Parathyroid adenoma (tissue), 2 donors: ENCODE data around the gene ENOX1.

Experiments
- H2AFZ ChIP-seq: fragments of 300-600 bp; sonication (generic); one replicate; pipeline ENCODE4 v1.7.0; 2017; ENCODE audit warnings: antibody characterized with exemption, mild to moderate bottlenecking
- H3K27ac ChIP-seq: fragments of 300-600 bp; sonication (generic); one replicate; pipeline ENCODE4 v1.7.0; 2017
- H3K27me3 ChIP-seq: fragments of 300-600 bp; sonication (generic); one replicate; pipeline ENCODE4 v1.7.0; 2017; ENCODE audit warnings: low read length; ENCODE audit not compliant: control insufficient read depth, insufficient read depth
- H3K36me3 ChIP-seq: fragments of 300-600 bp; sonication (generic); one replicate; pipeline ENCODE4 v1.7.0; 2017; ENCODE audit warnings: low read length; ENCODE audit not compliant: control insufficient read depth, insufficient read depth
- H3K4me1 ChIP-seq: fragments of 300-600 bp; sonication (generic); one replicate; pipeline ENCODE4 v1.7.0; 2017; ENCODE audit warnings: control low read depth
- H3K4me2 ChIP-seq: fragments of 300-600 bp; sonication (generic); one replicate; pipeline ENCODE4 v1.7.0; 2017; ENCODE audit warnings: low read length
- H3K4me3 ChIP-seq: fragments of 300-600 bp; sonication (generic); one replicate; pipeline ENCODE4 v1.7.0; 2017; ENCODE audit warnings: low read depth, low read length
- H3K79me2 ChIP-seq: fragments of 300-600 bp; sonication (generic); one replicate; pipeline ENCODE4 v1.7.0; 2017; ENCODE audit warnings: control low read depth
- H3K9ac ChIP-seq: fragments of 300-600 bp; sonication (generic); one replicate; pipeline ENCODE4 v1.7.0; 2017; ENCODE audit warnings: mild to moderate bottlenecking
- H3K9me3 ChIP-seq: fragments of 300-600 bp; sonication (generic); one replicate; pipeline ENCODE4 v1.7.0; 2017; ENCODE audit warnings: low read length; ENCODE audit not compliant: control insufficient read depth
- CTCF ChIP-seq: fragments of 300-600 bp; sonication (generic); IDR thresholded peaks from one replicate; pipeline ENCODE4 v1.7.0; 2017; ENCODE audit warnings: antibody characterized with exemption, mild to moderate bottlenecking
- donor health status: primary hyperparathyroidism.

Gene ENOX1

GRCh38 chr13:43303033-43303729, 483.6 kb downstream of the ENOX1 start:
- no peak overlapping the region for H3K4me3 ChIP-seq
- no peak overlapping the region for H3K4me2 ChIP-seq
- no peaks in the 10 kb centered on the region for H3K79me2 ChIP-seq
- H3K9me3 ChIP-seq = no peaks in the 10 kb centered on the region
- H3K27me3 ChIP-seq = no peaks in the 10 kb centered on the region
- H3K36me3 ChIP-seq = no peaks in the 10 kb centered on the region
- peak; percentile 13 for TF ChIP-seq CTCF
- no peak overlapping the region for H3K9ac ChIP-seq
- no peaks in the 10 kb centered on the region for H3K4me1 ChIP-seq
- no peak overlapping the region for H3K27ac ChIP-seq
- H2AFZ ChIP-seq = no peak overlapping the region

- no peak overlapping the region for H3K4me3 ChIP-seq
- no peaks in the 10 kb centered on the region for H3K9me3 ChIP-seq
- H3K4me2 ChIP-seq = no peak overlapping the region
- no peak overlapping the region for H2AFZ ChIP-seq
- H3K4me1 ChIP-seq = no peaks in the 10 kb centered on the region
- no peaks in the 10 kb centered on the region for H3K27me3 ChIP-seq
- H3K36me3 ChIP-seq = no peaks in the 10 kb centered on the region
- TF ChIP-seq CTCF = no peak
- no peaks in the 10 kb centered on the region for H3K79me2 ChIP-seq
- H3K27ac ChIP-seq = no peak overlapping the region
- H3K9ac ChIP-seq = no peak overlapping the region
These were observed 485.3 kb downstream of the ENOX1 start for GRCh38 chr13:43301346-43301969.

GRCh38 chr13:43300865-43301264, 485.9 kb downstream of the ENOX1 start:
- Histone ChIP-seq H3K4me1 (no peaks in the 10 kb centered on the region), H3K27me3 (no peaks in the 10 kb centered on the region), H3K27ac (no peak overlapping the region), H3K4me3 (no peak overlapping the region), H3K4me2 (no peak overlapping the region), H3K79me2 (no peaks in the 10 kb centered on the region), H3K9me3 (no peaks in the 10 kb centered on the region), H3K36me3 (no peaks in the 10 kb centered on the region), H2AFZ (no peak overlapping the region), H3K9ac (no peak overlapping the region)
- no peak for TF ChIP-seq CTCF

GRCh38 chr13:43299374-43299773, 487.4 kb downstream of the ENOX1 start:
- no peaks in the 10 kb centered on the region for H3K4me1 ChIP-seq
- H3K79me2 ChIP-seq = no peaks in the 10 kb centered on the region
- H3K9ac ChIP-seq = no peak overlapping the region
- no peak overlapping the region for H2AFZ ChIP-seq
- TF ChIP-seq CTCF = no peak
- no peaks in the 10 kb centered on the region for H3K9me3 ChIP-seq
- no peaks in the 10 kb centered on the region for H3K27me3 ChIP-seq
- H3K4me2 ChIP-seq = no peak overlapping the region
- no peaks in the 10 kb centered on the region for H3K36me3 ChIP-seq
- no peak overlapping the region for H3K27ac ChIP-seq
- H3K4me3 ChIP-seq = no peak overlapping the region

- Histone ChIP-seq H3K9me3 (no peaks in the 10 kb centered on the region), H3K4me2 (no peak overlapping the region), H3K79me2 (no peaks in the 10 kb centered on the region), H3K4me3 (no peak overlapping the region), H3K36me3 (no peaks in the 10 kb centered on the region), H3K27me3 (no peaks in the 10 kb centered on the region), H3K27ac (no peak overlapping the region), H2AFZ (no peak overlapping the region), H3K4me1 (no peaks in the 10 kb centered on the region), H3K9ac (no peak overlapping the region)
- TF ChIP-seq CTCF = no peak
These were observed 488.0 kb downstream of the ENOX1 start for GRCh38 chr13:43298816-43299215.
